ENCODE results near the gene MOCOS.
A peak's percentile ranks its signal among the peaks of the same experiment; 100 is the strongest.
"Not testable (repeated sequence)": the region's sequence is repeated elsewhere in the genome, so short reads cannot be mapped to it uniquely, and the experiment has no call there.

Gene MOCOS, protein sequence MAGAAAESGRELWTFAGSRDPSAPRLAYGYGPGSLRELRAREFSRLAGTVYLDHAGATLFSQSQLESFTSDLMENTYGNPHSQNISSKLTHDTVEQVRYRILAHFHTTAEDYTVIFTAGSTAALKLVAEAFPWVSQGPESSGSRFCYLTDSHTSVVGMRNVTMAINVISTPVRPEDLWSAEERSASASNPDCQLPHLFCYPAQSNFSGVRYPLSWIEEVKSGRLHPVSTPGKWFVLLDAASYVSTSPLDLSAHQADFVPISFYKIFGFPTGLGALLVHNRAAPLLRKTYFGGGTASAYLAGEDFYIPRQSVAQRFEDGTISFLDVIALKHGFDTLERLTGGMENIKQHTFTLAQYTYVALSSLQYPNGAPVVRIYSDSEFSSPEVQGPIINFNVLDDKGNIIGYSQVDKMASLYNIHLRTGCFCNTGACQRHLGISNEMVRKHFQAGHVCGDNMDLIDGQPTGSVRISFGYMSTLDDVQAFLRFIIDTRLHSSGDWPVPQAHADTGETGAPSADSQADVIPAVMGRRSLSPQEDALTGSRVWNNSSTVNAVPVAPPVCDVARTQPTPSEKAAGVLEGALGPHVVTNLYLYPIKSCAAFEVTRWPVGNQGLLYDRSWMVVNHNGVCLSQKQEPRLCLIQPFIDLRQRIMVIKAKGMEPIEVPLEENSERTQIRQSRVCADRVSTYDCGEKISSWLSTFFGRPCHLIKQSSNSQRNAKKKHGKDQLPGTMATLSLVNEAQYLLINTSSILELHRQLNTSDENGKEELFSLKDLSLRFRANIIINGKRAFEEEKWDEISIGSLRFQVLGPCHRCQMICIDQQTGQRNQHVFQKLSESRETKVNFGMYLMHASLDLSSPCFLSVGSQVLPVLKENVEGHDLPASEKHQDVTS

GRCh38 chr18:36187193-36187825 is at the start of gene MOCOS:
MOCOS (plus strand) TSS chr18:36187497; CDS start chr18:36187540, 43 bp downstream.
- peak; percentile 54 for DNase-seq

- DNase-seq, result no peak
These were observed 48.1 kb upstream of the MOCOS start for GRCh38 chr18:36139245-36139644.

GRCh38 chr18:36141576-36141975 is 45.7 kb upstream of the MOCOS start:
- DNase-seq, result no peak

GRCh38 chr18:36142751-36143150 is 44.5 kb upstream of the MOCOS start:
- no peak for DNase-seq

DNA sequence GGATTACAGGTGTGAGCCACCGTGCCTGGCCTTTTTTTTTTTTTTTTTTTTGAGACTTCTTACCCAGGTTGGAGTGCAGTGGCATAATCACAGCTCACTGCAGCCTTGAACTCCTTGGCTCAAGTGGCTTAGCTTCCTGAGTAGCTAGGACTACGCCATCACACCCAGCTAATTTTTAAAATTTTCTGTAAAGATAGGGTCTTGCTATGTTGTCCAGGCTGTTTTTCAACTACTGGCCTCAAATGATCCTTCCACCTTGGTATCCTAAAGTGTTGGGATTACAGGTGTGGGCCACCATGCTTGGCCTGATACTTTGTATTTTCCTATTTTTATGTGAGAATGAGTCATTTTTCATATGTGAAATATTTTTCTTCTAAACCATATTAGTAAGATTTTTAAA is 43.9 kb upstream of the MOCOS start:
- no peak for DNase-seq

DNA sequence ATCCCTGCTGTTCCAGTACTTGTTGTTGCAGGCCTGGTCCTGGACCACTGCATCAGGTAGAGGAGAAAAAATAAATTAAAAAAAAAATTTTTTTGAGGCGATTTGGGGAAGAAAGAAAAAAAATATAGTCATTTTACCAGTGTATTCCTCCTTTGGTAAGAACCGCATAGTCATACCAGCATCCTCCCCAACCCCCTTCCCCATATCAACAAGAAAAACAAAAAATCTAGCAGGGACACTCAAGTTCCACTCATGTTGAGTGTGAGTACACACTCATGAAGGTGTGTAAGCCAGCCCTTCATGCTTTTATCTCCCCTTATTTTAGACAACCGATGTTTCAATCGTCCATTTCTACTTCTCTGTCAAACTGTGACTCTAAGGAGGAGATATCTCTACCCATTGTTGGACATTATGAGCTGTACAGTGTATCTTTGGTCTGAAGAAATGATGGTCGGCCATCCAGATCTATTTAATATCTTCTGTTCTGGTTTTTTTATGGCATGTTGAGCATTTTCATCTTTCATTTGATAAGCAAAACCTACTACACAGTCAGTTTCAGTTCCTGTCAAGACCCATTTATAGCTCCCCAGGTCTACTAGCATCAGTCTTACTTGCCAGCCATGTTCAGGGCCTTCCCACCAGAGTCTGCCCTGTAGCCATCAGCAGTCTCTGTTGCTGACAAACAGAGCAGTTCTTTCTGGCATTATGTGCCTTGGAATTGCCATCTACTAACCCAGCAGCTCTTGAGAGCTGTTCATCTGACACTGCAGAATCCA is 37.6 kb upstream of the MOCOS start:
- no peak for DNase-seq

DNA sequence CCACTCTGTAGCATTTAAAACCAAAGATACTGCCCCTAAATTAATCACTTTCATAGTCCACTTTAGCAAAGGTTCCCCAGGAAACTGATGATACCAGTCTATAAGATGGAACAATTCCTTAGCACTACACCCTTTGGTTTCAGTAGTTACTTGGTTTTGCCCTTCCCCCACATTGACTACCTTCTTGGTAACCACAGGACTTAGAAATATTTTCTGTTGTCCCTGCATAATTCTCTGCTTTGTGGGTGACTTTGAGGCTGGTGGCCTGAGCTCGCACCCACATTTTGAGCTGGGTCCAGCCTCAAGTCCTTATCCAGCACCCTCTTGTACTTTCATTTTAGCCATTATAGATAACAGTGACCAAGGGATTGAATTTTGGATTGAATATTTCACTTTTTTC is 34.5 kb upstream of the MOCOS start:
- DNase-seq, result no peak

GRCh38 chr18:36153203-36153602 is 34.1 kb upstream of the MOCOS start:
- DNase-seq, result no peak

- no peak for DNase-seq
These were observed 33.5 kb upstream of the MOCOS start for GRCh38 chr18:36153771-36154170.

DNA sequence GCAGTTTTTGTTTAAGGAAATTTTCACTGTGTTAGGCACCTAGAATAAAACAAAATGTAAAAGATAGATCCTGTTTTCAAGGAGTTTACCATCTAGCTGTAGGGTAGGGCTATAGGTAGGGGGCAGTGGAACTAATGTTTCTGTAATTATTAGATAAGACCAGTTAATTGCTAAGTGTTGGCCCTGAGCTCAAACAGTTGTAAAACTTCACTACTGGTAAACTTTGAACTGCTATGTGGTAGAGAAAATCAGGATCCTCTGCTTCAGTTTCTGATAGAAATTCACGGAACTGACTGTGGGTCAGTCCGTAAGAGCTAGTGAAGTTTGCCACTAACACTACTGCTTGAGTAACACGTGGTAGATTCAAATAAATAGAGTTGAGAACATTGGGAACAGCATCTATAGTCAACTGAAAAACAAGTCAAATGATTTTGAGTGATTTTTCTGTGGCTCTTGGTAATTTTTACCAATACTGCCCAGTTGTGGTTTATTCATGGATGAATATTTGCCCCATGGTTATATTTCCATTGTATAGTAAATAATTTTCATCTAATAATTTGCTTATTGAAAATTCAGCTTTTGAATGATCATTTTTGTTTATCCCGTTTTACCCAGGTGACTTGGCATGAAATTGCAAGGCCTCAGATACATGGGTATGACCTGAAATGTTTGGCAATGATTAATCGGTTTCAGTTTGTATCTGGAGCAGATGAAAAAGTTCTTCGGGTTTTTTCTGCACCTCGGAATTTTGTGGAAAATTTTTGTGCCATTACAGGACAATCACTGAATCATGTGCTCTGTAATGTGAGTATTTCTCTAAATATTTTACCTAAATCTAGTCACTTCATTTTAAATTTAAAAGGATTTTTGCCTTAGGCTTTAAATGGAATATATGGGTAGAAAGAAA is 31.2 kb upstream of the MOCOS start:
- DNase-seq, result no peak

- no peak for DNase-seq
These were observed 29.9 kb upstream of the MOCOS start for GRCh38 chr18:36157441-36157840.

DNA sequence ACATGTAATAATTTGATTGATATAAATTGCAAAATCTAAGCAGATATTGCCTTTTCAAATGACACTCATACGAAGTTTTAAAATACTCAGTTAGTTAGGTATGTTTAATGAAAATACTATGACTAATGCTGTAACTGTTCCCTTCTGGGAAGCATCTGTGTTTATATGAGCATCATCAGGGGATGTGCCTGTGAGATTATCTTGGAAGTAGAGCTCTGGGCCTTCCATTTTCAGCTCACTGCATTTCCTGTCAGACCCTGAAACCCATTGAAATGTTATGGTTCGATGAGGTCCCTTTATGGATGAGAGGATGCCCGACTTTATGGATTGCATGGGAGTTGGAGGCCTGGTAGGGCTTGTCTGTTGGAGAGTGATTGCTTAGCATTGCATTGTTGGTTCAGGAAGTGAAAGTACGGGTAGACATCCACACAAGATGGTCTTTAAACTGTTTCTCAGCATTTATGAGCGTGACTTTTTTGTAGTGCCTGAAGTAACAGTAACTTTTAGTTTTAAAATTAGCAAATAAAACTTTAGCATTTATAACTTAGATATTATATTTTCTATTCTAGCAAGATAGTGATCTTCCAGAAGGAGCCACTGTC is 28.9 kb upstream of the MOCOS start:
- DNase-seq, result no peak

- no peak for DNase-seq
These were observed 26.3 kb upstream of the MOCOS start for GRCh38 chr18:36160959-36161371.

- DNase-seq, result no peak
These were observed 24.3 kb upstream of the MOCOS start for GRCh38 chr18:36162981-36163380.

GRCh38 chr18:36167692-36168218 is 19.5 kb upstream of the MOCOS start:
- no peak for DNase-seq

DNA sequence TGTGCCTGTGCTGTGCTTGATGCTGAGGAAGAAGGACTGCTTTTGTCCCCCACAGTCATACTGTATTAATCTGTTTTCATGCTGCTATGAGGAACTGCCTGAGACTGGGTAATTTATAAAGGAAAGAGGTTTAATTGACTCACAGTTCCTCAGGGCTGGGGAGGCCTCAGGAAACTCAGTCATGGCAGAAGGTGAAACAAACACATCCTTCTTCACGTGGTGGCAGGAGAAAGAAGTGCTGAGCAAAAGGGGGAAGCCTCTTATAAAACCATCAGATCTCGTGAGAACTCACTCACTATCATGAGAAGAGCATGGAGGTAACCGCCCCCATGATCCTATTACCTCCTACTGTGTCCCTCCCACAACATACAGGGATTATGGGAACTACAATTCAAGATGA is 19.0 kb upstream of the MOCOS start:
- not testable (repeated sequence) for DNase-seq

DNA sequence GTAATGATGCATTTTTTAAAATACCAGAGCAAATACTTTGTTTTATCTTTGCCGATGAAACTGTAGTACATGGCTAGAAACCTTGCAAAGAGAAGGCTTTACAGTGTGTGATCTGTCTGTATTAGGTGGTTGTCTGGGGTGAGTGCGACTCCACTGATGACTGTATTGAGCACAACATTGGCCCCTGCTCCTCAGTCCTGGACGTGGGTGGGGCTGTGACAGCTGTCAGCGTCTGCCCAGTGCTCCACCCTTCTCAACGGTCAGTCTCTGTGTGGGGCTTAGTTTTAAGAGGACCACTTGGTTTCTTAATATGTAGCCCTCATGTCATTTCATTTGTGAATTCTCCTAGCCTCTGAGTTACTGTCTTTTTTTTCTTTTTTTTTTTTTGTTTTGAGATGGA is 17.4 kb upstream of the MOCOS start:
- no peak for DNase-seq

- DNase-seq, result no peak
These were observed 11.8 kb upstream of the MOCOS start for GRCh38 chr18:36175481-36175880.

GRCh38 chr18:36176177-36176584 is 11.1 kb upstream of the MOCOS start:
- no peak for DNase-seq

- DNase-seq, result no peak
These were observed 10.6 kb upstream of the MOCOS start for GRCh38 chr18:36176711-36177110.

DNA sequence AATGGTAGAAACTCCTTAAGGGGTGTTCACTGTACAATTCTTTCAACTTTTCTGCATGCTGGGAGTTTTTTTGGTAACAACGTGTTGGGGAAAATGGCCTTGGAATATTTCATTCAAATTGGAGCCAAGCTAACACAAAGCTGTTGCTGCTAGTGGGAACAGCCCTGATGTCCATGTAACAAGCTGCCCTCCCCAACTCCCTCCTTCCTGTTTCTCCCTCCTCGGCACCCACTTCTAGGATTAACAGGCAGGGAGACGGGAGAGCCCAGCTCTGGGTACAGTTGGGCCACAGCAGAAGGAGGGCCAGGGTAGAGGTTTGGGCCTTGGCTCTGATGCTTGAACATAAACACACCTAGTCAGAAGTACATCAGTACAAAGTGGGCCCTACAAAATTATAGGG is 9.4 kb upstream of the MOCOS start:
- no peak for DNase-seq
